HG03460 (cell line): ENCODE measurements around the gene FUT7.

Experiments
- ATAC-seq: cut with Tn5 transposase; IDR thresholded peaks from one replicate; pipeline ENCODE4 v1.9.1; 2021; ENCODE audit not compliant: unreplicated experiment

FUT7 gene

GRCh38 chr9:137050570-137050969 is 18.7 kb upstream of the FUT7 start:
- no peak for ATAC-seq

GRCh38 chr9:137049544-137050449 is 17.9 kb upstream of the FUT7 start:
- ATAC-seq, result no peak

- ATAC-seq, result no peak
Observed at GRCh38 chr9:137048655-137049543, 17.0 kb upstream of the FUT7 start.

- no peak for ATAC-seq
Observed at GRCh38 chr9:137046088-137046787, 14.3 kb upstream of the FUT7 start, which contains the start of gene NPDC1. NPDC1 (minus strand) TSS chr9:137046177; CDS start chr9:137045989, 188 bp downstream.

- ATAC-seq, result no peak
Observed at GRCh38 chr9:137045294-137046087, 13.6 kb upstream of the FUT7 start.

GRCh38 chr9:137044502-137045177 is 12.8 kb upstream of the FUT7 start:
- no peak for ATAC-seq

- no peak for ATAC-seq
Observed at GRCh38 chr9:137044037-137044436, 12.1 kb upstream of the FUT7 start.

GRCh38 chr9:137042751-137043727 is 11.2 kb upstream of the FUT7 start:
- no peak for ATAC-seq

- ATAC-seq, result no peak
Observed at GRCh38 chr9:137041124-137041523, 9.2 kb upstream of the FUT7 start.

GRCh38 chr9:137040568-137040967 is 8.7 kb upstream of the FUT7 start:
- no peak for ATAC-seq

- ATAC-seq, result no peak
Observed at GRCh38 chr9:137039611-137040366, 7.9 kb upstream of the FUT7 start.

GRCh38 chr9:137038916-137039315 is 7.0 kb upstream of the FUT7 start:
- no peak for ATAC-seq

- no peak for ATAC-seq
Observed at GRCh38 chr9:137037483-137037882, 5.6 kb upstream of the FUT7 start.

- ATAC-seq, result no peak
Observed at GRCh38 chr9:137037035-137037434, 5.1 kb upstream of the FUT7 start.

GRCh38 chr9:137035937-137036336 is 4.0 kb upstream of the FUT7 start:
- ATAC-seq, result no peak

GRCh38 chr9:137035507-137035834 is 3.6 kb upstream of the FUT7 start:
- no peak for ATAC-seq

GRCh38 chr9:137034709-137035506 is 3.0 kb upstream of the FUT7 start:
- ATAC-seq, result no peak
